ENCODE data around the gene IFITM2. TPM values are rescaled to one million over a fixed set of nuclear protein-coding genes. Genes with fewer than 3 reads are reported as not detected.

IFITM2 gene
- total and polyA plus RNA-seq, 4 donors, result 8.5 to 1,441 (median 404) TPM

DNA sequence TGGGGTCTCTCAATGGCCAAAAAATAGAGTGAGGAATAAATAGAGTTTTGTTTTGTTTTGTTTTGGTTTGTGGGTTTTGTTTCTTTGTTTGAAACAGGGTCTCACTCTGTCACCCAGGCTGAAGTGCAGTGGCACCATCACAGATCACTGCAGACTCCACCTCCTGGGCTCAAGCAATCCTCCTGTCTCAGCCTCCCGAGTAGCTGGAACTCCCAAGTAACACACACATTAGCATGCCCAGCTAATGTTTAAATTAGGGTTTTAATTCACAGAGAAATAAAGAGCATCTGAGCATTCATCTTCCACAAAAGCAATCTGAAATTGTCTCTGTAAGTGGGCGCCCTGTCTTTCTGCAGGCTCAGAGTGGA lies 22.3 kb downstream of the IFITM2 start:
- H3K9ac ChIP-seq (ENCODE audit: low read depth in 1 of 2, low read length in 2 of 2), result no peak overlapping the region
- no peaks in the 10 kb centered on the region for H3K9me3 ChIP-seq (ENCODE audit: control insufficient read depth in 4 of 4, low read length in 3 of 4)
- peaks cover 0 to 14% (median 10%) of the 10 kb centered on the region in 4 donors for H3K4me1 ChIP-seq (ENCODE audit: control insufficient read depth in 4 of 4, insufficient read depth in 4 of 4, low read length in 3 of 4)
- no peak for DNase-seq (ENCODE audit: low spot score)
- no peak overlapping the region for H3K27ac ChIP-seq (ENCODE audit: low read depth in 1 of 2, low read length in 2 of 2)
- no peaks in the 10 kb centered on the region for H3K27me3 ChIP-seq (ENCODE audit: control insufficient read depth in 4 of 4, insufficient read depth in 4 of 4, low read length in 3 of 4)
- TF ChIP-seq MAX (IDR thresholded peaks at IDR 0.05) (no peak), JUND (IDR thresholded peaks at IDR 0.05) (no peak), RXRA (IDR thresholded peaks at IDR 0.05) (no peak), EGR1 (IDR thresholded peaks at IDR 0.05; ENCODE audit: low read depth in 2 of 2) (no peak), FOXA1 (IDR thresholded peaks at IDR 0.05) (no peak), TAF1 (conservative IDR thresholded peaks at IDR 0.05) (no peak)
- TF ChIP-seq, protein P1, sequence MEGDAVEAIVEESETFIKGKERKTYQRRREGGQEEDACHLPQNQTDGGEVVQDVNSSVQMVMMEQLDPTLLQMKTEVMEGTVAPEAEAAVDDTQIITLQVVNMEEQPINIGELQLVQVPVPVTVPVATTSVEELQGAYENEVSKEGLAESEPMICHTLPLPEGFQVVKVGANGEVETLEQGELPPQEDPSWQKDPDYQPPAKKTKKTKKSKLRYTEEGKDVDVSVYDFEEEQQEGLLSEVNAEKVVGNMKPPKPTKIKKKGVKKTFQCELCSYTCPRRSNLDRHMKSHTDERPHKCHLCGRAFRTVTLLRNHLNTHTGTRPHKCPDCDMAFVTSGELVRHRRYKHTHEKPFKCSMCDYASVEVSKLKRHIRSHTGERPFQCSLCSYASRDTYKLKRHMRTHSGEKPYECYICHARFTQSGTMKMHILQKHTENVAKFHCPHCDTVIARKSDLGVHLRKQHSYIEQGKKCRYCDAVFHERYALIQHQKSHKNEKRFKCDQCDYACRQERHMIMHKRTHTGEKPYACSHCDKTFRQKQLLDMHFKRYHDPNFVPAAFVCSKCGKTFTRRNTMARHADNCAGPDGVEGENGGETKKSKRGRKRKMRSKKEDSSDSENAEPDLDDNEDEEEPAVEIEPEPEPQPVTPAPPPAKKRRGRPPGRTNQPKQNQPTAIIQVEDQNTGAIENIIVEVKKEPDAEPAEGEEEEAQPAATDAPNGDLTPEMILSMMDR (IDR thresholded peaks at IDR 0.05; ENCODE audit: low read depth, low read length, missing input control), result no peak
- no peak overlapping the region for H3K4me3 ChIP-seq (ENCODE audit: low read depth in 1 of 3, low read length in 3 of 3)
- no peaks in the 10 kb centered on the region for H3K36me3 ChIP-seq (ENCODE audit: control insufficient read depth in 4 of 4, insufficient read depth in 3 of 4, low read depth in 1 of 4, low read length in 3 of 4)
- WGBS, result 96% methylated on average over 2 of the region's 2 CpGs

DNA sequence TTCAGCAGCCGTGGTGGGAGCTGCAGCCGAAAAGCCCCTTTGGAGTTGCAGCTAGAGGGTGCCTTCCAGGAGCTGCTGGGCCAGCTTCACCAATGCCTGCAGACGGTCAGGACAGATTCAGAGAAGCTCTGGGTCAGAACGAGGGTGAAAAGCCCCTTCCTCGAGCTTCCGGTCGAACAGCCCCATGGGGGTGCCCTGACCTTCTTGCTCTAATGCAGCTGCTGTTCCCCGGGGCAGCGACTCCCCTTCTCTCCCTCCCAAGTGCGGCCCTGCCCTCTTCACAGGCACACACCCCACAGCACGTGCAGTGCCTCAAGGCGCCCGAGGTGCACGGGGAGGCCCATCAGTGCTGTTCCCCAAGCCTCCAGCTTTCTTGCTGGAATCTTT lies 22.7 kb downstream of the IFITM2 start:
- no peak for DNase-seq (ENCODE audit: low spot score)
- no peak overlapping the region for H3K27ac ChIP-seq (ENCODE audit: low read depth in 1 of 2, low read length in 2 of 2)
- no peak overlapping the region for H3K4me3 ChIP-seq (ENCODE audit: low read depth in 1 of 3, low read length in 3 of 3)
- TF ChIP-seq FOXA1 (IDR thresholded peaks at IDR 0.05) (no peak), TAF1 (conservative IDR thresholded peaks at IDR 0.05) (no peak)
- WGBS, result 88% methylated on average over 14 of the region's 14 CpGs
- no peak overlapping the region for H3K9ac ChIP-seq (ENCODE audit: low read depth in 1 of 2, low read length in 2 of 2)
- H3K36me3 ChIP-seq (ENCODE audit: control insufficient read depth in 4 of 4, insufficient read depth in 3 of 4, low read depth in 1 of 4, low read length in 3 of 4), result no peaks in the 10 kb centered on the region
- no peaks in the 10 kb centered on the region for H3K9me3 ChIP-seq (ENCODE audit: control insufficient read depth in 4 of 4, low read length in 3 of 4)
- H3K27me3 ChIP-seq (ENCODE audit: control insufficient read depth in 4 of 4, insufficient read depth in 4 of 4, low read length in 3 of 4), result no peaks in the 10 kb centered on the region
- H3K4me1 ChIP-seq (ENCODE audit: control insufficient read depth in 4 of 4, insufficient read depth in 4 of 4, low read length in 3 of 4), result peaks cover 0 to 14% (median 10%) of the 10 kb centered on the region in 4 donors

DNA sequence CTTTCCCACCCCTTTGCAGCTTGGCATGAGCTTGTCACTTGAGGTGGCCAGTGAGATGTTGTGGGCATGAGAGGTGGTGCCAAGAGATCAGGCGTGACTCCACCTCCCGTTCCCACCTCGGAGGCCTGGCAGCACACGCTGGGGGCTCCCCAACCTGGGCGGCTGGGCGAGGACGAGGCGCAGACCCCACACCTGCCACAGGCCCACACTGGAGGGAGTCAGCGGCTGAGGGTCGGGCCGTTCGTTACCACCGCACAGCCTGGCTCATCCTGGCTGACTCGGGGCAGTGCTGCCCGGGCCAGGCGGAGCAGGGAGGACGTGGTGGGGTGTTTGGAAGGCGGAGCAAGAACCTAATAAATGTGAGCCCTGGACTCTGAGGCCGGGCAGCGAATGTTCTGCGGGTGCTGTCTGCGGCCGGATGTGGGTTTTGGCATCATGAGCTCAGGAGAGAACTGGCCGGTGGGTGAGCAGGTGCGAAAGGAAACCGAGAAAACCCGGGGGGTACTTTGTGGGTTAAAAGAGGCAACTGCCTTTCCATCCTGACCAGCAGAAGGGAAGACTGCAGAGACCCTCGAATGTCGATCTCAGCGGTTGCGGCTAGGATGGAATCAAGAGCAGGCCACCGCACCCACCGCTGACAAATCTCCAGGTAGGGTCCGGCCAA lies 23.2 kb downstream of the IFITM2 start:
- Histone ChIP-seq H3K27ac (ENCODE audit: low read depth in 1 of 2, low read length in 2 of 2) (no peak overlapping the region), H3K27me3 (ENCODE audit: control insufficient read depth in 4 of 4, insufficient read depth in 4 of 4, low read length in 3 of 4) (no peaks in the 10 kb centered on the region), H3K4me3 (ENCODE audit: low read depth in 1 of 3, low read length in 3 of 3) (no peak overlapping the region), H3K9me3 (ENCODE audit: control insufficient read depth in 4 of 4, low read length in 3 of 4) (no peaks in the 10 kb centered on the region), H3K36me3 (ENCODE audit: control insufficient read depth in 4 of 4, insufficient read depth in 3 of 4, low read depth in 1 of 4, low read length in 3 of 4) (no peaks in the 10 kb centered on the region), H3K4me1 (ENCODE audit: control insufficient read depth in 4 of 4, insufficient read depth in 4 of 4, low read length in 3 of 4) (peaks cover 0 to 14% (median 10%) of the 10 kb centered on the region in 4 donors), H3K9ac (ENCODE audit: low read depth in 1 of 2, low read length in 2 of 2) (no peak overlapping the region)
- DNase-seq (ENCODE audit: low spot score), result no peak
- TF ChIP-seq MAX (IDR thresholded peaks at IDR 0.05) (no peak), NR2F2 (IDR thresholded peaks at IDR 0.05) (no peak), FOXA1 (IDR thresholded peaks at IDR 0.05) (no peak), EGR1 (IDR thresholded peaks at IDR 0.05; ENCODE audit: low read depth in 2 of 2) (no peak), RXRA (IDR thresholded peaks at IDR 0.05) (no peak), SP1 (IDR thresholded peaks at IDR 0.05) (no peak), HNF4A (conservative IDR thresholded peaks at IDR 0.05) (no peak), RAD21 (IDR thresholded peaks at IDR 0.05) (no peak)
- TF ChIP-seq, protein P2, sequence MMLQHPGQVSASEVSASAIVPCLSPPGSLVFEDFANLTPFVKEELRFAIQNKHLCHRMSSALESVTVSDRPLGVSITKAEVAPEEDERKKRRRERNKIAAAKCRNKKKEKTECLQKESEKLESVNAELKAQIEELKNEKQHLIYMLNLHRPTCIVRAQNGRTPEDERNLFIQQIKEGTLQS (IDR thresholded peaks at IDR 0.05), result no peak
- 86% methylated on average over 34 of the region's 34 CpGs for WGBS

Measured in liver (tissue), 9 donors.